Astrocyte (in vitro differentiated cells and primary cell): Measurements from ENCODE around the gene NEB.
"Not testable (repeated sequence)": the region's sequence is repeated elsewhere in the genome, so short reads cannot be mapped to it uniquely, and the experiment has no call there.

ENCODE experiments used
- EZH2 ChIP-seq: IDR thresholded peaks from 2 replicates; pipeline ENCODE4 v1.6.1; 2012; ENCODE audit warnings: mild to moderate bottlenecking, low read length, inconsistent platforms; ENCODE audit not compliant: insufficient read depth
- TF ChIP-seq, protein P1 (sequence below): IDR thresholded peaks from 2 replicates; pipeline ENCODE4 v1.5.1; 2011; ENCODE audit warnings: low read depth, mild to moderate bottlenecking, inconsistent platforms, low read length, moderate library complexity; ENCODE audit not compliant: insufficient read depth

DNA sequence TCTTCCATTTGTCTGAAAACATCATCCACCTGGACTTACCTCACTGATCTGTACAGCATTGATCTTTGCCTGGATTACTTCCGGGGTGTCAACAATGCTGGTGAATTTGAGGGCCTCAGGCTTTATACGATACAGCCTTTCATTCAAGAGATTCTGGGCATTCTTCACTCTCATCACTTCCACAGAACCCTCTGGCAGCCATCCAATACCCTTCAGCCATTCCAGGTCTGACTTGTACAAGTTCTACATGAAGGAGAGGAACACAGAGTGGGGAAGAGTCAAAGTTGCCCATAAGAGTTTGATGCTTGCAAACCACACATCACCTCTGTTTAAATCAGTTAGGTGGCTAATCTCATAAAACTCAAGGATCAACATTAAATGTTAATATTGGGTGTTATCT, 130.7 kb downstream of the NEB start:
- TF ChIP-seq, protein P1, sequence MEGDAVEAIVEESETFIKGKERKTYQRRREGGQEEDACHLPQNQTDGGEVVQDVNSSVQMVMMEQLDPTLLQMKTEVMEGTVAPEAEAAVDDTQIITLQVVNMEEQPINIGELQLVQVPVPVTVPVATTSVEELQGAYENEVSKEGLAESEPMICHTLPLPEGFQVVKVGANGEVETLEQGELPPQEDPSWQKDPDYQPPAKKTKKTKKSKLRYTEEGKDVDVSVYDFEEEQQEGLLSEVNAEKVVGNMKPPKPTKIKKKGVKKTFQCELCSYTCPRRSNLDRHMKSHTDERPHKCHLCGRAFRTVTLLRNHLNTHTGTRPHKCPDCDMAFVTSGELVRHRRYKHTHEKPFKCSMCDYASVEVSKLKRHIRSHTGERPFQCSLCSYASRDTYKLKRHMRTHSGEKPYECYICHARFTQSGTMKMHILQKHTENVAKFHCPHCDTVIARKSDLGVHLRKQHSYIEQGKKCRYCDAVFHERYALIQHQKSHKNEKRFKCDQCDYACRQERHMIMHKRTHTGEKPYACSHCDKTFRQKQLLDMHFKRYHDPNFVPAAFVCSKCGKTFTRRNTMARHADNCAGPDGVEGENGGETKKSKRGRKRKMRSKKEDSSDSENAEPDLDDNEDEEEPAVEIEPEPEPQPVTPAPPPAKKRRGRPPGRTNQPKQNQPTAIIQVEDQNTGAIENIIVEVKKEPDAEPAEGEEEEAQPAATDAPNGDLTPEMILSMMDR, result not testable (repeated sequence)
- not testable (repeated sequence) for TF ChIP-seq EZH2
